HepG2 (cell line): ENCODE measurements around the gene C1orf35. TPM values are rescaled to one million over a fixed set of nuclear protein-coding genes. Genes with fewer than 3 reads are reported as not detected.

Experiments
- CENPX ChIP-seq: sonication (generic); formaldehyde crosslinking; IDR thresholded peaks from 2 replicates; pipeline ENCODE4 v1.9.0; 2021; ENCODE audit warnings: mild to moderate bottlenecking, missing genetic modification reagents, moderate library complexity
- CHCHD3 ChIP-seq: sonication (generic); formaldehyde crosslinking; IDR thresholded peaks from 2 replicates; pipeline ENCODE4 v1.8.0; 2022; ENCODE audit warnings: mild to moderate bottlenecking, missing genetic modification reagents, moderate library complexity
- EED ChIP-seq: sonication (generic); formaldehyde crosslinking; IDR thresholded peaks from 2 replicates; pipeline ENCODE4 v1.5.0; 2020; ENCODE audit warnings: mild to moderate bottlenecking, missing genetic modification reagents
- TCF7L2 ChIP-seq: IDR thresholded peaks from 2 replicates; pipeline ENCODE4 v1.6.1; 2011; ENCODE audit warnings: mild to moderate bottlenecking, low read depth, low read length, moderate library complexity
- WIZ ChIP-seq: sonication (generic); formaldehyde crosslinking; IDR thresholded peaks from 2 replicates; pipeline ENCODE4 v1.5.1; 2020; ENCODE audit warnings: mild to moderate bottlenecking, missing genetic modification reagents
- ZFAT ChIP-seq: sonication (generic); formaldehyde crosslinking; conservative IDR thresholded peaks from 2 replicates; pipeline ENCODE4 v1.8.1; 2023; ENCODE audit warnings: missing genetic modification reagents, inconsistent platforms
- ZNF143 ChIP-seq: sonication (generic); formaldehyde crosslinking; IDR thresholded peaks from 2 replicates; pipeline ENCODE4 v1.4.0; 2020; ENCODE audit warnings: missing genetic modification reagents
- ZNF230 ChIP-seq: sonication (generic); formaldehyde crosslinking; IDR thresholded peaks from 2 replicates; pipeline ENCODE4 v1.4.0; 2020; ENCODE audit warnings: mild to moderate bottlenecking, missing genetic modification reagents
- ZNF383 ChIP-seq: sonication (generic); formaldehyde crosslinking; IDR thresholded peaks from 2 replicates; pipeline ENCODE4 v1.4.0; 2020; ENCODE audit warnings: missing genetic modification reagents, mild to moderate bottlenecking, borderline replicate concordance
- ZNF562 ChIP-seq: sonication (generic); formaldehyde crosslinking; IDR thresholded peaks from 2 replicates; pipeline ENCODE4 v1.8.0; 2022; ENCODE audit warnings: missing genetic modification reagents, borderline replicate concordance
- ZNF816 ChIP-seq: sonication (generic); formaldehyde crosslinking; IDR thresholded peaks from 2 replicates; pipeline ENCODE4 v1.8.0; 2022; ENCODE audit warnings: missing genetic modification reagents, mild to moderate bottlenecking, borderline replicate concordance
- ZSCAN25 ChIP-seq: sonication (generic); formaldehyde crosslinking; IDR thresholded peaks from 2 replicates; pipeline ENCODE4 v1.8.0; 2022; ENCODE audit warnings: mild to moderate bottlenecking, missing genetic modification reagents
- polyA plus RNA-seq, 8 experiments: library from polyadenylated mRNA; depleted of rRNA in 3 of 8; stranded (reverse) in 7 of 8; unstranded in 1 of 8; fragments of >200 nt; fragmentation: Illumina TruSeq in 4 of 8; extraction: Trizol in 4 of 8; gene quantifications; 2 replicates each; pipeline versions ENCODE4 v1.2.1 to v1.2.3, GENCODE V29; 2011 to 2016; ENCODE audit warnings: low read depth in 4 of 8, missing spikeins in 1 of 8, mixed read lengths in 1 of 8; ENCODE audit not compliant: insufficient read depth in 1 of 8
- total RNA-seq, 5 experiments: library from RNA; depleted of rRNA; stranded (reverse); fragments of >200 nt; fragmentation: Illumina TruSeq; extraction: Trizol; gene quantifications; 2 replicates each; pipeline ENCODE4 v1.2.3, GENCODE V29; 2016; ENCODE audit warnings: low read depth in 1 of 5
- TF ChIP-seq, protein P1 (sequence below): sonication (generic); formaldehyde crosslinking; IDR thresholded peaks from 2 replicates; pipeline ENCODE4 v1.8.0; 2022; ENCODE audit warnings: mild to moderate bottlenecking, missing genetic modification reagents; ENCODE audit not compliant: insufficient replicate concordance
- TF ChIP-seq, protein P2 (sequence below): sonication (generic); formaldehyde crosslinking; IDR thresholded peaks from 2 replicates; pipeline ENCODE4 v1.5.0; 2020; ENCODE audit warnings: missing genetic modification reagents
- TF ChIP-seq, protein P3 (sequence below): sonication (generic); formaldehyde crosslinking; IDR thresholded peaks from 2 replicates; pipeline ENCODE4 v1.4.0; 2020; ENCODE audit warnings: missing genetic modification reagents; ENCODE audit errors: not compliant biosample characterization
- TF ChIP-seq, protein P4 (sequence below): sonication (generic); formaldehyde crosslinking; IDR thresholded peaks from 2 replicates; pipeline ENCODE4 v1.5.0; 2020; ENCODE audit warnings: mild to moderate bottlenecking, missing genetic modification reagents
- TF ChIP-seq, protein P5 (sequence below): sonication (generic); formaldehyde crosslinking; IDR thresholded peaks from 2 replicates; pipeline ENCODE4 v1.5.0; 2020; ENCODE audit warnings: mild to moderate bottlenecking, missing genetic modification reagents

C1orf35 gene
- total and polyA plus RNA-seq, 2 of the 13 experiments (the other 11 are each of a cell fraction or from before 2014, with no cell fraction given), result 8.1 to 19.3 TPM

DNA sequence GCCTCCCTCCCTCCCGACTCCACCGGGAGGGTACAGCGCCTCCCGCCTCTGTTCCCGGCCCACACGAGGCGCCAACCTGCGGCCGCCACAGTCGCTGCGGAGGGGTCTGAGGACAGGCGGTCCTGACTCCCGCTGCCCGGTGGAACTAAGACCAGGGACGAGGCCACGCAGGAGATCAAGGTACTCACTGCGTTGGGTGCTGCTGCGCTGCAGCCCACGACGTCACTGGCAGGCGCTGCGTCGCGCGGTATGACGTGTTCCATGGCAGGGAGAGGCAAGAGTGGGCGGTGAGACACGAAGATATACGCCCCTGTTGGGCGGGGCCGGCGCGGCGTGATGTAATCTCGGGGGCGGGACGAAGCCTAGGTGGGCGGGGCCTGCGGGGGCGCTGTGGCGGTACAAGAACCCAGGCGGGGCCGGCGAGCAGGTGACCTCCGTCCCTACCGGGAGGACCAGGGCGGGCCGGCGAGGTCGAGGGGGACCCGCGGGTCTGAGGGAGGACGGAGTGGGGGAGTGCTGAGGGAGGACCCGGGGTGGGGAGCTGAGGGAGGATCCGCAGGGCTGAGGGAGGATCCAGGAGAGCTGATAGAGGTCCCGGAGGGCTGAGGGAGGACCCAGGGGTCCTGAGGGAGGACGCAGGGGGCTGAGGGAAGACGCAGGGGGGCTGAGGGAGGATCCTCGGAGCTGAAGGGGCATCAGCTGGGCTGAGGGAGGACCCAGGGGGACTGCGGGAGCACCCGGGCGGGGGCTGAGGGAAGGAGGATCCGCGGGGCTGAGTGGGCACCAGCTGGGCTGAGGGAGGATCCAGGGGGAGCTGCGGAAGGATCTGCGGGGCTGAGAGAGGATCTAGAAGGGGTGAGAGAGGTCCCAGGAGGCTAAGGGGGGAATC is 6.2 kb upstream of the C1orf35 start, which contains the start of gene MRPL55 (continued):
- no peak for TF ChIP-seq WIZ (CRISPR knock-in tag)
- TF ChIP-seq CENPX (CRISPR knock-in tag), result no peak
- 0 out of 2 replicates have a peak, but pooled peaks have one; percentile 66 for TF ChIP-seq CHCHD3 (CRISPR knock-in tag)
- TF ChIP-seq ZNF143 (CRISPR knock-in tag), result peak; percentile 38; the same call in 1 of the 2 replicates
- no peak for TF ChIP-seq ZNF562 (CRISPR knock-in tag)
- 0 out of 2 replicates have a peak, but pooled peaks have one; percentile 74 for TF ChIP-seq ZNF383 (CRISPR knock-in tag)
- TF ChIP-seq, protein P1, sequence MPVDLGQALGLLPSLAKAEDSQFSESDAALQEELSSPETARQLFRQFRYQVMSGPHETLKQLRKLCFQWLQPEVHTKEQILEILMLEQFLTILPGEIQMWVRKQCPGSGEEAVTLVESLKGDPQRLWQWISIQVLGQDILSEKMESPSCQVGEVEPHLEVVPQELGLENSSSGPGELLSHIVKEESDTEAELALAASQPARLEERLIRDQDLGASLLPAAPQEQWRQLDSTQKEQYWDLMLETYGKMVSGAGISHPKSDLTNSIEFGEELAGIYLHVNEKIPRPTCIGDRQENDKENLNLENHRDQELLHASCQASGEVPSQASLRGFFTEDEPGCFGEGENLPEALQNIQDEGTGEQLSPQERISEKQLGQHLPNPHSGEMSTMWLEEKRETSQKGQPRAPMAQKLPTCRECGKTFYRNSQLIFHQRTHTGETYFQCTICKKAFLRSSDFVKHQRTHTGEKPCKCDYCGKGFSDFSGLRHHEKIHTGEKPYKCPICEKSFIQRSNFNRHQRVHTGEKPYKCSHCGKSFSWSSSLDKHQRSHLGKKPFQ (CRISPR knock-in tag), result peak; percentile 20
- TF ChIP-seq, protein P2, sequence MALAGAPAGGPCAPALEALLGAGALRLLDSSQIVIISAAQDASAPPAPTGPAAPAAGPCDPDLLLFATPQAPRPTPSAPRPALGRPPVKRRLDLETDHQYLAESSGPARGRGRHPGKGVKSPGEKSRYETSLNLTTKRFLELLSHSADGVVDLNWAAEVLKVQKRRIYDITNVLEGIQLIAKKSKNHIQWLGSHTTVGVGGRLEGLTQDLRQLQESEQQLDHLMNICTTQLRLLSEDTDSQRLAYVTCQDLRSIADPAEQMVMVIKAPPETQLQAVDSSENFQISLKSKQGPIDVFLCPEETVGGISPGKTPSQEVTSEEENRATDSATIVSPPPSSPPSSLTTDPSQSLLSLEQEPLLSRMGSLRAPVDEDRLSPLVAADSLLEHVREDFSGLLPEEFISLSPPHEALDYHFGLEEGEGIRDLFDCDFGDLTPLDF (CRISPR knock-in tag), result no peak
- TF ChIP-seq, protein P3, sequence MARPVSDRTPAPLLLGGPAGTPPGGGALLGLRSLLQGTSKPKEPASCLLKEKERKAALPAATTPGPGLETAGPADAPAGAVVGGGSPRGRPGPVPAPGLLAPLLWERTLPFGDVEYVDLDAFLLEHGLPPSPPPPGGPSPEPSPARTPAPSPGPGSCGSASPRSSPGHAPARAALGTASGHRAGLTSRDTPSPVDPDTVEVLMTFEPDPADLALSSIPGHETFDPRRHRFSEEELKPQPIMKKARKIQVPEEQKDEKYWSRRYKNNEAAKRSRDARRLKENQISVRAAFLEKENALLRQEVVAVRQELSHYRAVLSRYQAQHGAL (CRISPR knock-in tag), result no peak
- peak; percentile 85; the same call in 1 of the 2 replicates for TF ChIP-seq ZSCAN25
- TF ChIP-seq TCF7L2, result no peak
- peak; percentile 89; the same call in 1 of the 2 replicates for TF ChIP-seq EED (CRISPR knock-in tag)
- TF ChIP-seq, protein P4, sequence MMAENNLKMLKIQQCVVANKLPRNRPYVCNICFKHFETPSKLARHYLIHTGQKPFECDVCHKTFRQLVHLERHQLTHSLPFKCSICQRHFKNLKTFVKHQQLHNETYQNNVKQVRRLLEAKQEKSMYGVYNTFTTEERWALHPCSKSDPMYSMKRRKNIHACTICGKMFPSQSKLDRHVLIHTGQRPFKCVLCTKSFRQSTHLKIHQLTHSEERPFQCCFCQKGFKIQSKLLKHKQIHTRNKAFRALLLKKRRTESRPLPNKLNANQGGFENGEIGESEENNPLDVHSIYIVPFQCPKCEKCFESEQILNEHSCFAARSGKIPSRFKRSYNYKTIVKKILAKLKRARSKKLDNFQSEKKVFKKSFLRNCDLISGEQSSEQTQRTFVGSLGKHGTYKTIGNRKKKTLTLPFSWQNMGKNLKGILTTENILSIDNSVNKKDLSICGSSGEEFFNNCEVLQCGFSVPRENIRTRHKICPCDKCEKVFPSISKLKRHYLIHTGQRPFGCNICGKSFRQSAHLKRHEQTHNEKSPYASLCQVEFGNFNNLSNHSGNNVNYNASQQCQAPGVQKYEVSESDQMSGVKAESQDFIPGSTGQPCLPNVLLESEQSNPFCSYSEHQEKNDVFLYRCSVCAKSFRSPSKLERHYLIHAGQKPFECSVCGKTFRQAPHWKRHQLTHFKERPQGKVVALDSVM, result peak; percentile 39; the same call in 1 of the 2 replicates
- TF ChIP-seq, protein P5, sequence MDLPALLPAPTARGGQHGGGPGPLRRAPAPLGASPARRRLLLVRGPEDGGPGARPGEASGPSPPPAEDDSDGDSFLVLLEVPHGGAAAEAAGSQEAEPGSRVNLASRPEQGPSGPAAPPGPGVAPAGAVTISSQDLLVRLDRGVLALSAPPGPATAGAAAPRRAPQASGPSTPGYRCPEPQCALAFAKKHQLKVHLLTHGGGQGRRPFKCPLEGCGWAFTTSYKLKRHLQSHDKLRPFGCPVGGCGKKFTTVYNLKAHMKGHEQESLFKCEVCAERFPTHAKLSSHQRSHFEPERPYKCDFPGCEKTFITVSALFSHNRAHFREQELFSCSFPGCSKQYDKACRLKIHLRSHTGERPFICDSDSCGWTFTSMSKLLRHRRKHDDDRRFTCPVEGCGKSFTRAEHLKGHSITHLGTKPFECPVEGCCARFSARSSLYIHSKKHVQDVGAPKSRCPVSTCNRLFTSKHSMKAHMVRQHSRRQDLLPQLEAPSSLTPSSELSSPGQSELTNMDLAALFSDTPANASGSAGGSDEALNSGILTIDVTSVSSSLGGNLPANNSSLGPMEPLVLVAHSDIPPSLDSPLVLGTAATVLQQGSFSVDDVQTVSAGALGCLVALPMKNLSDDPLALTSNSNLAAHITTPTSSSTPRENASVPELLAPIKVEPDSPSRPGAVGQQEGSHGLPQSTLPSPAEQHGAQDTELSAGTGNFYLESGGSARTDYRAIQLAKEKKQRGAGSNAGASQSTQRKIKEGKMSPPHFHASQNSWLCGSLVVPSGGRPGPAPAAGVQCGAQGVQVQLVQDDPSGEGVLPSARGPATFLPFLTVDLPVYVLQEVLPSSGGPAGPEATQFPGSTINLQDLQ, result 0 out of 2 replicates have a peak, but pooled peaks have one; percentile 49
- peak; percentile 79; the same call in 1 of the 2 replicates for TF ChIP-seq ZNF230 (CRISPR knock-in tag)
- TF ChIP-seq ZFAT (CRISPR knock-in tag), result no peak
- TF ChIP-seq ZNF816, result peak; percentile 94
